ENCODE results near the gene PAPSS1.

DNA sequence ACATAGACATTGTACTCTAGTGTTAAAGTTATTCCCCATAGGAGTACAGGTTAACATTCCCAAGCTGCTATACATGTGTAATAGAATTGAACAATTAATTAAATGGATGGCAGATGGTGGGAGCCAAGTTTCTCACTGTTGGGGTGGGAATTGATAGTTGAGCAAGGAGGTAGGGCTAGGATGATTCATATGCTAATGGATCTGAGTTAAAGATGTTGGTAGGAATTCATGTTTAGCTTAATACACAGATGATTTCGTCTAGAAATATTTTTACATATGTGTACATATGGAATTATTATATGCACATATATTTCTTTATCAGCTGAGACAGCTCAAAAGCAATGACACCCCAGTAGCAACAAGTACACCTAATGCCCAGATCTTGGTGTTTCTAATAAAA is 26.1 kb upstream of the PAPSS1 start:
- TF ChIP-seq JUN (IDR thresholded peaks at IDR 0.05; ENCODE audit: borderline replicate concordance, low read depth, low read length) (no peak), JUN (CRISPR knock-in tag; IDR thresholded peaks at IDR 0.05; ENCODE audit: borderline replicate concordance) (no peak), CTCF (IDR thresholded peaks at IDR 0.05 in 2 of 3, conservative IDR thresholded peaks at IDR 0.05 in 1 of 3; ENCODE audit: insufficient read depth in 2 of 3, low read depth in 1 of 3, low read length in 3 of 3) (no peak), ETS1 (conservative IDR thresholded peaks at IDR 0.05; ENCODE audit: control insufficient read depth, low read depth, low read length) (no peak), ATF2 (CRISPR knock-in tag; IDR thresholded peaks at IDR 0.05) (no peak)

All from K562 (cell line).